Testis (tissue), 2 donors: ENCODE results near the gene POLD2.

Experiments used
- POLR2A ChIP-seq: fragments of 450-650 bp; IDR thresholded peaks from one replicate; pipeline ENCODE4 v1.6.1; 2017; ENCODE audit warnings: antibody characterized with exemption, mild to moderate bottlenecking, moderate library complexity
- TF ChIP-seq, protein P1 (sequence below), 3 experiments: fragments of 450-650 bp in 2 of 3; fragments of 200-600 bp in 1 of 3; sonication (generic) in 1 of 3; IDR thresholded peaks; one replicate each; pipeline ENCODE4 v1.5.1; 2016 to 2019; ENCODE audit warnings: antibody characterized with exemption in 3 of 3, mild to moderate bottlenecking in 2 of 3, moderate library complexity in 1 of 3

DNA sequence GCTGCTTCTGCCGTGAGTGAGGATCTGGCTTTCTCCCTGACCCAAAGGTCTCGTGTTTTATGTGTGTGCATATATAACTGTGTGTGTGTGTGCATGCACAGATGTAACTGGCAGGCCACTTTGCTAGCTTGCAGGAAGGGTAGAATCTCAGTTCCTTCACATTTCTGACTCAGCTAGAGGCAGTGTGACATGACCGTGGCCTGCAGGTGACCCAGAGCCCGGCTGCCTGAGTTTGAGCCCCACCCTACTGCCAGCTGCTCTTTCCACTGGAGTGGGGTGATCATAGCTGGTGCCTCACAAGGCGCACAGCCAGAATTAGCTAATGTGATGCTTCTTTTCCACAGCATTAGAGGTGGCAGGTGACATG lies 27.1 kb upstream of the POLD2 start:
- TF ChIP-seq, protein P1, sequence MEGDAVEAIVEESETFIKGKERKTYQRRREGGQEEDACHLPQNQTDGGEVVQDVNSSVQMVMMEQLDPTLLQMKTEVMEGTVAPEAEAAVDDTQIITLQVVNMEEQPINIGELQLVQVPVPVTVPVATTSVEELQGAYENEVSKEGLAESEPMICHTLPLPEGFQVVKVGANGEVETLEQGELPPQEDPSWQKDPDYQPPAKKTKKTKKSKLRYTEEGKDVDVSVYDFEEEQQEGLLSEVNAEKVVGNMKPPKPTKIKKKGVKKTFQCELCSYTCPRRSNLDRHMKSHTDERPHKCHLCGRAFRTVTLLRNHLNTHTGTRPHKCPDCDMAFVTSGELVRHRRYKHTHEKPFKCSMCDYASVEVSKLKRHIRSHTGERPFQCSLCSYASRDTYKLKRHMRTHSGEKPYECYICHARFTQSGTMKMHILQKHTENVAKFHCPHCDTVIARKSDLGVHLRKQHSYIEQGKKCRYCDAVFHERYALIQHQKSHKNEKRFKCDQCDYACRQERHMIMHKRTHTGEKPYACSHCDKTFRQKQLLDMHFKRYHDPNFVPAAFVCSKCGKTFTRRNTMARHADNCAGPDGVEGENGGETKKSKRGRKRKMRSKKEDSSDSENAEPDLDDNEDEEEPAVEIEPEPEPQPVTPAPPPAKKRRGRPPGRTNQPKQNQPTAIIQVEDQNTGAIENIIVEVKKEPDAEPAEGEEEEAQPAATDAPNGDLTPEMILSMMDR (IDR thresholded peaks at IDR 0.05): no peak
- TF ChIP-seq POLR2A: no peak
